Globus pallidus (tissue), 1 donor: ENCODE data around the gene MREG.

Source experiments
- DNase-seq: peaks from one replicate; pipeline ENCODE4 v3.0.0-alpha.2; 2015; ENCODE audit warnings: low spot score

MREG gene

GRCh38 chr2:216013080-216013909, at the start of gene MREG:
Gene MREG (minus strand): TSS chr2:216013551. CDS start chr2:216013327, 224 bp downstream.
- DNase-seq: peak; percentile 66

- no peak for DNase-seq
Observed at GRCh38 chr2:216059233-216059834, 46.0 kb upstream of the MREG start.

GRCh38 chr2:216057688-216058193, 44.4 kb upstream of the MREG start:
- DNase-seq: peak; percentile 26

GRCh38 chr2:216056739-216057138, 43.4 kb upstream of the MREG start:
- DNase-seq: no peak

- no peak for DNase-seq
Observed at GRCh38 chr2:216055680-216056079, 42.3 kb upstream of the MREG start.

- no peak for DNase-seq
Observed at GRCh38 chr2:216052420-216052819, 39.1 kb upstream of the MREG start.

GRCh38 chr2:216051350-216051749, 38.0 kb upstream of the MREG start:
- no peak for DNase-seq

- no peak for DNase-seq
Observed at GRCh38 chr2:216049452-216049851, 36.1 kb upstream of the MREG start.

- no peak for DNase-seq
Observed at GRCh38 chr2:216047397-216047796, 34.0 kb upstream of the MREG start.

- DNase-seq: no peak
Observed at GRCh38 chr2:216044883-216045486, 31.6 kb upstream of the MREG start.

- DNase-seq: no peak
Observed at GRCh38 chr2:216043949-216044348, 30.6 kb upstream of the MREG start.

- DNase-seq: no peak
Observed at GRCh38 chr2:216041438-216041837, 28.1 kb upstream of the MREG start.

GRCh38 chr2:216039918-216040317, 26.6 kb upstream of the MREG start:
- DNase-seq: no peak

- peak; percentile 69 for DNase-seq
Observed at GRCh38 chr2:216034065-216034464, 20.7 kb upstream of the MREG start.

GRCh38 chr2:216033403-216033802, 20.1 kb upstream of the MREG start:
- no peak for DNase-seq

- no peak for DNase-seq
Observed at GRCh38 chr2:216031960-216032689, 18.8 kb upstream of the MREG start.

- DNase-seq: no peak
Observed at GRCh38 chr2:216030216-216030615, 16.9 kb upstream of the MREG start.

GRCh38 chr2:216029416-216030129, 16.2 kb upstream of the MREG start:
- no peak for DNase-seq

GRCh38 chr2:216024779-216025336, 11.5 kb upstream of the MREG start:
- DNase-seq: no peak

GRCh38 chr2:216023055-216023648, 9.8 kb upstream of the MREG start:
- DNase-seq: no peak
